Subcutaneous abdominal adipose tissue (tissue), 5 donors: Measurements from ENCODE around the gene SLC2A6.

ENCODE experiments used
- H3K27ac ChIP-seq: one replicate; pipeline ENCODE4 v1.7.0; 2013; ENCODE audit warnings: low read depth, mild to moderate bottlenecking, inconsistent platforms, low read length, moderate library complexity
- H3K27me3 ChIP-seq, 5 donors: one replicate each; pipeline ENCODE4 v1.7.0; 2013; ENCODE audit warnings: low read length in 5 of 5, inconsistent platforms in 1 of 5; ENCODE audit not compliant: control insufficient read depth in 5 of 5, insufficient read depth in 4 of 5
- H3K36me3 ChIP-seq, 5 donors: one replicate each; pipeline ENCODE4 v1.7.0; 2013; ENCODE audit warnings: low read length in 5 of 5; ENCODE audit not compliant: control insufficient read depth in 5 of 5, insufficient read depth in 5 of 5
- H3K4me1 ChIP-seq, 5 donors: one replicate each; pipeline ENCODE4 v1.7.0; 2013; ENCODE audit warnings: low read length in 5 of 5, mild to moderate bottlenecking in 3 of 5, moderate library complexity in 1 of 5; ENCODE audit not compliant: control insufficient read depth in 5 of 5, insufficient read depth in 5 of 5
- H3K4me3 ChIP-seq, 5 donors: one replicate each; pipeline ENCODE4 v1.7.0; 2013; ENCODE audit warnings: low read length in 5 of 5, low read depth in 1 of 5
- H3K9ac ChIP-seq, 5 donors: one replicate each; pipeline ENCODE4 v1.7.0; 2013; ENCODE audit warnings: low read length in 5 of 5, mild to moderate bottlenecking in 4 of 5, moderate library complexity in 3 of 5
- H3K9me3 ChIP-seq, 5 donors: one replicate each; pipeline ENCODE4 v1.7.0; 2013; ENCODE audit warnings: low read length in 5 of 5; ENCODE audit not compliant: control insufficient read depth in 5 of 5
- donor health status: healthy.
- donor health status: healthy.
- donor health status: healthy.
- donor health status: healthy.
- donor health status: healthy.

Gene SLC2A6

DNA sequence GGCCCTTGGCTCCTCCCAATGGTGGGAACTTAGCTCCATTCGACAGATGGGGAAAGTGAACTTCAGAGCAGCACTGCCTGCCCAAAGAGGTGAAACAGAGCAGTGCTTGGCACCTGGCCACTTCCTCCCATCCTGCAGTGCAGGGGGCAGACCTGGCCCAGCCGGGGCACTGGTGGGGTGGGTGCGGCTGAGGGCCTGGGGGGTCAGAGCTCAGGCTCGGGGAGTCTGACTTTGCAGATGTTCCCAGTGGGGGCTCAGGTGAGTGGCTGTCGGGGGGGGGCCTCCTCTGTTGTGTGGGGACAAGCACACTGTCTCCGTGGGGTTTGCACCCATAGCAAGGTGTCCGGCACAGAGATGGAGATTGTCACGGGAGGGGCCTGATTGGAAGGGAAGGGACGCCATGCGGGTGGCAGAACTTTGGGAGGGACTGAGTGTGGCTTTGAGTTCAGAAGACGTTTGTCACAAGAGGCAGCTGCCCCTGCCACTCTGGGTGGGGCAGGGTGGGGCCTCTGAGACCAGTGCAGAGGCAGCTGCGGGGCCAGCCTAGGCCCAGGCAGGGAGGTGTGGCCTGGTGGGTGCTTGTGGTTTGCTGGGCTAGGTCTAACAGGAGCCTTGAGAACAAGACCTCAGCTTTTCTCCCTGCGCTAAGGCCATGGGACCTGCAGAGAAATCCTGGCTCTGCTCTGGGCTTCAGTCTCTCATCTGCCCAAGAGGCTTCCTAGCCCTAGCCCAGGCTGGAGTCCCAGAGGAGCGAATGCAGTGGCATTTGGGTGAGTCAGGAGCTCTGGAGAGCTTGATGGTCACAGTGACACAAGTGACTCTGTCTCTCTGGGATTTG, 43.4 kb upstream of the SLC2A6 start:
- peaks cover 0 to 24% (median 4%) of the 10 kb centered on the region in 5 donors for H3K27me3 ChIP-seq
- H3K36me3 ChIP-seq = no peaks in the 10 kb centered on the region
- no peaks in the 10 kb centered on the region for H3K9me3 ChIP-seq
- H3K27ac ChIP-seq = no peak overlapping the region
- H3K9ac ChIP-seq = no peak overlapping the region
- H3K4me1 ChIP-seq = peaks cover 0 to 17% (median 11%) of the 10 kb centered on the region in 5 donors
- H3K4me3 ChIP-seq = no peak overlapping the region

DNA sequence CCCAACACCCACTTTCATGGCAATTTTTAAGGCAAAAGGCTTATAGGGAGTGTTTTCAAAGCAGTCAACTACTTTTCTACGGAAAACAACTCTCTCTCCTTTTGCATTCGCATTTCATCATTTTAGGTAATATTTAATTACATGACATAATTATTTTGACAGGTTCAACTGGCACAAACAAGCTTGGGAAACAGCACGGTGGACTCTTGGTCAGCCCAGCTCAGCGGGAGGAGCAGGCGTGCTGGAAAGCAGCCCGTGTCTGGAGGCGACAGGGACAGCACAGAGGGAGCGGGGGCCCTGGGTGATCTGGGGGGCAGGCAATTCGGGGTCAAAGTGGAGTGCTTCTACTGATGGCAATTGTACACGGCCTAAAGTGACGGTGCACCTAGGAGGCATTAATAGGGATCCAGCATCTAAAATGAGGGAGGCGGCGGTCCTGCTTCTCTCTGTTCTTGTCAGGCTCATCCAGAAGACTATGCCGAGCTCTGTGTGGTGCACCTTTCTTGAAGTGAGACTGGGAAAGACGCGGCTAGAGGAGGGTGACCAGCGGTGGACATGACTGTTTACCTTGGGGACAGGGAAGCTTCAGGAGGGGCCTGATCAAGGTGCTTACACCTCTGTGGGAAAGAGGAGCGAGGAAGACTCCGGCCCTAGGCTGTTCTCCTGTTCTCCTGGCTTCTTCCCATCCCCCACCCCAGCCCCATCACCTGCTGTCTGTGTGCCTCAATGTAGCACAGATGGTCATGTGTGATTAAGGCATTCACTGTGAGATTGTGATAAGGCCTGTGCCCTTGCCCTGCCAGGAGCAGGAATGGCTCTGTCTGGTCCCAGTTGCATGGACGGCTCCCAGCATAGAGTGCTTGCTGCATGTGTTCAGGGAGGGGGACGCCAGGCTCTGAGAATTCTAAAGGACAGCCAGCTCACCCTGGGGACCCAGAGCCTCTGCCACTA, 42.5 kb upstream of the SLC2A6 start:
- no peak overlapping the region for H3K4me3 ChIP-seq

DNA sequence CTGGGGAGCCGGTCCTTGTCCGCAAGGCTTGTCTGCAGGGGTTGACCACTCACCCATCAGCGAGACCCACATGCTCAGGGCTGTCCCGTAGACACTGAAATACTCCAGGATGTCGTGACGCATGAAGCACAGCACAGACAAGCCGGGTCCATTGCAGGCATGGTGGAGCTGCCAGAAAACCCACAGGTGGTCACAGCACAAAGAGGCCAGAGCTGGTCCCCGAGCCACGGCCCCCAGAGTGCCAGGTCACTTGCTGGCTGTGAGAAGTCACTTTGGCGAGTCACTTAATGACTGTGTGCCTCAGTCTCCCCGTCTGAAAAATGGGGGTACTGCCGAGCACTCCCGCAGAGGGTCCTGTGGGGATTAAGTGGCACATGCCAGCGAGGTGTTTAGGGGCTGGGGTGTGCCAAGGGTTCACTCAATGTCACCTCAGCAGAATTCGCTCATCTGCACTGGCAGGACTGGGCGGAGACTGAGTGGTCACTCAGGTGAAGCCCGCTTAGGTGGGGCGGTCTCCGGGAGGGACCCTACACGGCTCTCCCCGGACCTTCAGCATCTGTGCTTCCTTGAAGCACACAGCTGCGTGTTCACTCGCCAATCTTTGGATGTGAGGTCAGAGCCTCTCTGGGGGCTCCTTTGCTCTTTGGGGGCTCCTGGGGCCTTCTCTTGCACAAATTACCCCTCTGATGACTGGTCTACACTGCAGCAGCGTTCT, 41.4 kb upstream of the SLC2A6 start:
- Histone ChIP-seq H3K27me3 (peaks cover 0 to 23% (median 7%) of the 10 kb centered on the region in 5 donors), H3K36me3 (no peaks in the 10 kb centered on the region), H3K9ac (no peak overlapping the region), H3K27ac (no peak overlapping the region), H3K4me3 (no peak overlapping the region), H3K4me1 (peaks cover 0 to 7% (median 0%) of the 10 kb centered on the region in 5 donors), H3K9me3 (no peaks in the 10 kb centered on the region)

More for the DNA sequence above, 42.5 kb upstream of the SLC2A6 start:
- peaks cover 0 to 11% (median 2%) of the 10 kb centered on the region in 5 donors for H3K4me1 ChIP-seq
- H3K36me3 ChIP-seq = no peaks in the 10 kb centered on the region
- no peaks in the 10 kb centered on the region for H3K9me3 ChIP-seq
- H3K27me3 ChIP-seq = peaks cover 0 to 16% (median 0%) of the 10 kb centered on the region in 5 donors
- H3K9ac ChIP-seq = no peak overlapping the region
- no peak overlapping the region for H3K27ac ChIP-seq

DNA sequence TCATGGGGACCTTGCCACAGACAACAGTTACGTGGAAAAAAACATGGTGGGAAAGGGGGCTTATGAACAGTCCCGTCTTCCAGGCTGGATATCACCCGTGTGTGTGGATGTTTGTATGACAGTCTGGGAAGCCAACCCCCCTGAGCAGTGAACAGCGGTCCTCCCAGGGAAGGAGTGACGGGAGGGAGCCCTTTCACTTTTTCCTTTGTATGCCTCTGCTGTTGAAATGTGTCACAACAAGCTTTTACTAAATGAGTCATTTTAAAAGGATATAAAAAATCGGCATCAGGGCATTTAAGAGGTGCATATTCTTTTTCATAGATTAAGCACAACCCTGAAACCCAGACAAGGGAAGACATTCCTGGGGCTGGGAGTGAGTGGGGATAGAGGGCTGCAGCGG, 40.8 kb upstream of the SLC2A6 start:
- H3K9me3 ChIP-seq = no peaks in the 10 kb centered on the region

DNA sequence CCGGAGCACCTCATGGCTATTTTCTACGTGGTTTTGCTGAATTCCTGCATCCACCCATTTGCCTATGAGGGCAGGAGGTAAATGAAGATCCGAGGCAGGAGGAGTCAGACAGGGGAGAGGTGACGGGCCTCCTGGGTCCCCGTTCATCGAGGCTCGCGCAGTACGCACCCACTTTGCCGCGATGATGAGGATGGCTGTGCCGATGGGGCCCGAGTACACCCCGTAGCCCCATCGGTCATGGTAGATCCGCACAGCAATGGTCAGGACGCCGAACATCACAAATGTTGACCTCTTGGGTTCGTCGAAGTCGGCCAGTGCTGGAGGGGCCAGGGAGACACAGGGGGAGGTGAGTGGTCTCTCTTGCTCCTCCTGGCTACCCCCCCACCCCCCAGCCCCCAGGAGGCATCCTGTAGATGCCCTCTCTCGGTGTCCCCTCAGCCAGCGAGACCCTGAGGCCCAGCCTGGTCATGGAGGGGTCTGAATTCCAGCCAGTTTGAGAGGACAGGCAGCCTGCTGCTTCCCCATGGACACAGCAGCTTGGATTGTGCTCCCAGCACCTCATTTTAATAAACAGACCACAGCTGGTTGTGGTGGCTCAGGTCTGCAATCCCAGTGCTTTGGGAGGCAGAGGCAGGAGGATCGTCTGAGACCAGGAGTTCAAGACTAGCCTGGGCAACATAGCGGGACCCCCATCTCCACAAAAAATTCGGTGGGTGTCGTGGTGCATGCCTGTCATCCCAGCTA, 40.0 kb upstream of the SLC2A6 start:
- Histone ChIP-seq H3K27me3 (peaks cover 0 to 30% (median 16%) of the 10 kb centered on the region in 5 donors), H3K36me3 (no peaks in the 10 kb centered on the region), H3K4me1 (peaks cover 0 to 13% (median 6%) of the 10 kb centered on the region in 5 donors), H3K27ac (no peak overlapping the region), H3K9me3 (no peaks in the 10 kb centered on the region), H3K4me3 (no peak overlapping the region), H3K9ac (no peak overlapping the region)

More for the DNA sequence above, 40.8 kb upstream of the SLC2A6 start:
- Histone ChIP-seq H3K4me1 (peaks cover 0 to 8% (median 2%) of the 10 kb centered on the region in 5 donors), H3K4me3 (no peak overlapping the region), H3K9ac (no peak overlapping the region), H3K27ac (no peak overlapping the region), H3K36me3 (no peaks in the 10 kb centered on the region), H3K27me3 (peaks cover 0 to 28% (median 12%) of the 10 kb centered on the region in 5 donors)

DNA sequence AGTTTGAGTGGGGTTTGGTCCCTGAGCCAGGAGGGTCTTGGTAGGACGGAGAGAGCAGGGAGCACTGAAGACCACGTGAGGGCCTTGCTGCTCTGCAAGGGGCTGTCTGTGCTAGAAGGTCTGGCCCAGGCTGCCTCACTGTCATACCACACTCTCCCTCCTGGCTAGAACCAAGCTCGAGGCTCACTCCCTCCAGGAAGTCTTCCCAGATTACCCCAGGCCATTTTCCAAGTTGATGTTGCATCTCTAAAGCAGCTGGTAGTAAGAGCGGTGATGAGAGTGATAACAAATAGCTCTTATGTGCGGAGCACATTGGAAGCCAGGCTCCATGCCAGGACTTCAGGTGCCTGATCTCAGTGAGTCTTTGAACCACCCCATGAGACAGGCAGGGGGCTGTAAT, 39.3 kb upstream of the SLC2A6 start:
- H3K9ac ChIP-seq = no peak overlapping the region
- H3K4me3 ChIP-seq = no peak overlapping the region
- H3K36me3 ChIP-seq = no peaks in the 10 kb centered on the region
- H3K27me3 ChIP-seq = peaks cover 0 to 33% (median 16%) of the 10 kb centered on the region in 5 donors
- H3K4me1 ChIP-seq = peaks cover 0 to 17% (median 10%) of the 10 kb centered on the region in 5 donors
- H3K27ac ChIP-seq = no peak overlapping the region
- H3K9me3 ChIP-seq = no peaks in the 10 kb centered on the region

DNA sequence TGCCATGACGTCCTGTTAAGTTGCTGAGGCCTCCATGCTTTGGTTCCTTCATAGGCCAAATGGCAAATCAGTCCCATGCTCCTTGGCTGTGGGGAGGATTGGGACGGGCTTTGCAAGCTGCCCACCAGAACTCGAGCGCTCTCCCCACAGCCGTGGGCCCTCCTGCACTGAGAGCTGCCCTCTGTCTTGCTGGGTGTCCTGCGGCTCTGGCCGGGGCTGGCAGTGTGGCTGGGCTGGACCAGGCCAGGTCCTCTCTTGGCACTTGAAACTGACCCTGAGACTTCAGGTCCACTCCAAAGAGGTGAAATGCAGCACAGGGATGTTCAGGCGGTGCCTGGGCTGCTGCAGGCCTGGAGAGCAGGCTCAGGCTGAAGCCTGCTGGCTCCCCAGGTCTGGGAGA, 38.8 kb upstream of the SLC2A6 start:
- Histone ChIP-seq H3K4me3 (no peak overlapping the region), H3K4me1 (peaks cover 0 to 17% (median 10%) of the 10 kb centered on the region in 5 donors), H3K27me3 (peaks cover 0 to 33% (median 16%) of the 10 kb centered on the region in 5 donors), H3K36me3 (no peaks in the 10 kb centered on the region), H3K9ac (no peak overlapping the region), H3K27ac (no peak overlapping the region), H3K9me3 (no peaks in the 10 kb centered on the region)

DNA sequence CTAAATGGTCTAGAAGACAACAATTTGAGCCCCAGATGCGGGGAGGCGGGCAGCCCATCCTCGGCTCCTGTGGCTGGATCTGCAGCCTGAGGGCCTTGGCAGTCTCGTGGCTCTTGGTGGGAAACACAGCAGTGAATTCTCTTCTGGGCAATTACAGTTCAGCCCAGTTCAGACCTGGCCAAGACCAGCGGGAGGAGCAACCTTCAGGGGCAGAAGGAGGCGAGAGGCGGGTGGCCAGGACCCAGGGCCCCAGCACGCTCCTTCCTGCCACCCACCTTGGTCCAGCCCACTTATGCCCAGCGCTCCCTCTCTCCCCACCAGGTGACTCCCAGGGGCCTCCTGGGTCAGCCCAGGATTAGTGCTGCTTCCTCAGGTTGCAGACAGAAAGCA, 38.1 kb upstream of the SLC2A6 start:
- Histone ChIP-seq H3K27ac (no peak overlapping the region), H3K9ac (no peak overlapping the region), H3K36me3 (no peaks in the 10 kb centered on the region), H3K27me3 (peaks cover 0 to 33% (median 16%) of the 10 kb centered on the region in 5 donors), H3K4me3 (no peak overlapping the region), H3K9me3 (peaks cover 0 to 4% (median 0%) of the 10 kb centered on the region in 5 donors), H3K4me1 (peaks cover 0 to 17% (median 10%) of the 10 kb centered on the region in 5 donors)
